Measurements from ENCODE around the gene ANKRD9. TPM values are rescaled to one million over a fixed set of nuclear protein-coding genes. Genes with fewer than 3 reads are reported as not detected.

The ANKRD9 gene
- total and polyA plus RNA-seq, 9 of the 15 experiments (the other 6 are each of a cell fraction or from before 2014, with no cell fraction given): 0.04 to 32.9 (median 5.3) TPM

DNA sequence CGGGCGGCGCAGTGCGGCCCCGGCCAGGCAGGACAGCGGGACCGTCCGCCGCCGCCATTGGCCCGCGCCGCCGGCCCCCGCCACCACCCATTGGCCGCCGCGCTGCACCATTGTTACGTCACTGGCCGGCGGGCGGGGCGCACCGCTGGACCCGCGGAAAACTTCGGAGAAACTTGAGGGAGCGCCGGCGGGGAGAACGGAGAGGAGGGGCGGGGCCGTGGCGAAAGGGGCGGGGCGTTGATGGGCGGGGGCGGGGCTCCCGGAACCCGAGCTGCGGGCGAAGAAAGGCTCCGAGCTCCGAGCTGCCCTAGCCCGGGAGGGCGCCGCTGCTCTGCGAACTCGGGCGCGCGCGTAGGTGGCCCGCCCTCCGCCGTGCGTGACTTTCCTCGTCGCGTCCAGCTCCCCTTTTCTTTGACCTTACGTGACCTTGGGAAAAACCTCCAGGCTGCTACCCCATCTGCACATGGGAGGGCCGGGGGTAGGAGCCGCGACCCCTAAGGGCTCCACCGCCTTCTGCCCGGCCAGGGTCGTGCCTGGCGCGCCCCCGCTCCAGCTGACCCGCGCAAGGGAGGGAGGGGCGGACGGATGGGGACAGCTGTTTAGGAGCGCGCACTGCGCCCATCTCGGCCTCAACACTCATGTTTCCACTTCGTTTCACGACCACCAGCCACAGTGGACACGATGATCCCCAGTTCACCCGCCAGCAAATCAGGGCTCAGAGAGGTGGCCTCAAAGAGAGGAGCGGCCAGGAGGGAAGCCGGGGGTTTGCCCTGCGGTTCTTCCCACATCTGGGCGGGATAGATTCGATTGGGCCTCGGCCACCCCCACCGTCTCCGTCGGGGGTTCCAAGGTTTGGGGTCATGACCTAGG is at the start of gene ANKRD9 (continued):
- TF ChIP-seq, protein P1, sequence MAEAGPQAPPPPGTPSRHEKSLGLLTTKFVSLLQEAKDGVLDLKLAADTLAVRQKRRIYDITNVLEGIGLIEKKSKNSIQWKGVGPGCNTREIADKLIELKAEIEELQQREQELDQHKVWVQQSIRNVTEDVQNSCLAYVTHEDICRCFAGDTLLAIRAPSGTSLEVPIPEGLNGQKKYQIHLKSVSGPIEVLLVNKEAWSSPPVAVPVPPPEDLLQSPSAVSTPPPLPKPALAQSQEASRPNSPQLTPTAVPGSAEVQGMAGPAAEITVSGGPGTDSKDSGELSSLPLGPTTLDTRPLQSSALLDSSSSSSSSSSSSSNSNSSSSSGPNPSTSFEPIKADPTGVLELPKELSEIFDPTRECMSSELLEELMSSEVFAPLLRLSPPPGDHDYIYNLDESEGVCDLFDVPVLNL (CRISPR knock-in tag; IDR thresholded peaks at IDR 0.05; ENCODE audit: low read depth): 0 out of 2 replicates have a peak, but pooled peaks have one; percentile 27
- TF ChIP-seq, protein P2, sequence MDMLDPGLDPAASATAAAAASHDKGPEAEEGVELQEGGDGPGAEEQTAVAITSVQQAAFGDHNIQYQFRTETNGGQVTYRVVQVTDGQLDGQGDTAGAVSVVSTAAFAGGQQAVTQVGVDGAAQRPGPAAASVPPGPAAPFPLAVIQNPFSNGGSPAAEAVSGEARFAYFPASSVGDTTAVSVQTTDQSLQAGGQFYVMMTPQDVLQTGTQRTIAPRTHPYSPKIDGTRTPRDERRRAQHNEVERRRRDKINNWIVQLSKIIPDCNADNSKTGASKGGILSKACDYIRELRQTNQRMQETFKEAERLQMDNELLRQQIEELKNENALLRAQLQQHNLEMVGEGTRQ (CRISPR knock-in tag; IDR thresholded peaks at IDR 0.05): no peak
- TF ChIP-seq HNRNPL (IDR thresholded peaks at IDR 0.05; ENCODE audit: low read depth, low read length) (0 out of 2 replicates have a peak, but pooled peaks have one; percentile 22), PTBP1 (IDR thresholded peaks at IDR 0.05; ENCODE audit: low read depth, low read length) (no peak), CCNT2 (IDR thresholded peaks at IDR 0.05; ENCODE audit: borderline replicate concordance, extremely low read depth, insufficient read length, low read depth, low read length) (peak; percentile 37), IFI16 (CRISPR knock-in tag; IDR thresholded peaks at IDR 0.05) (no peak), MAZ (CRISPR knock-in tag; conservative IDR thresholded peaks at IDR 0.05 in 1 of 2, IDR thresholded peaks at IDR 0.05 in 1 of 2) (peak; percentile 72 to 81), SMARCA5 (IDR thresholded peaks at IDR 0.05) (no peak), TARDBP (IDR thresholded peaks at IDR 0.05) (0 out of 2 replicates have a peak, but pooled peaks have one; percentile 27), PCBP2 (IDR thresholded peaks at IDR 0.05; ENCODE audit: low read depth, low read length, poor library complexity, severe bottlenecking) (no peak), ZNF766 (CRISPR knock-in tag; conservative IDR thresholded peaks at IDR 0.05) (0 out of 2 replicates have a peak, but pooled peaks have one; percentile 14), ESRRA (IDR thresholded peaks at IDR 0.05; ENCODE audit: borderline replicate concordance, low read depth) (peak; percentile 96), ZNF408 (CRISPR knock-in tag; IDR thresholded peaks at IDR 0.05; ENCODE audit: low read depth) (no peak), CTBP1 (IDR thresholded peaks at IDR 0.05; ENCODE audit: borderline replicate concordance) (peak; percentile 66; the same call in 1 of the 2 replicates), MCM2 (IDR thresholded peaks at IDR 0.05; ENCODE audit: low read depth) (no peak), CREM (IDR thresholded peaks at IDR 0.05; ENCODE audit: low read depth) (peak; percentile 84), CREB1 (IDR thresholded peaks at IDR 0.05) (peak; percentile 62), CREB1 (CRISPR knock-in tag; IDR thresholded peaks at IDR 0.05) (peak; percentile 64), CXXC5 (CRISPR knock-in tag; IDR thresholded peaks at IDR 0.05) (peak; percentile 71), MTA3 (IDR thresholded peaks at IDR 0.05; ENCODE audit: borderline replicate concordance) (0 out of 2 replicates have a peak, but pooled peaks have one; percentile 33)
- TF ChIP-seq, protein P3, sequence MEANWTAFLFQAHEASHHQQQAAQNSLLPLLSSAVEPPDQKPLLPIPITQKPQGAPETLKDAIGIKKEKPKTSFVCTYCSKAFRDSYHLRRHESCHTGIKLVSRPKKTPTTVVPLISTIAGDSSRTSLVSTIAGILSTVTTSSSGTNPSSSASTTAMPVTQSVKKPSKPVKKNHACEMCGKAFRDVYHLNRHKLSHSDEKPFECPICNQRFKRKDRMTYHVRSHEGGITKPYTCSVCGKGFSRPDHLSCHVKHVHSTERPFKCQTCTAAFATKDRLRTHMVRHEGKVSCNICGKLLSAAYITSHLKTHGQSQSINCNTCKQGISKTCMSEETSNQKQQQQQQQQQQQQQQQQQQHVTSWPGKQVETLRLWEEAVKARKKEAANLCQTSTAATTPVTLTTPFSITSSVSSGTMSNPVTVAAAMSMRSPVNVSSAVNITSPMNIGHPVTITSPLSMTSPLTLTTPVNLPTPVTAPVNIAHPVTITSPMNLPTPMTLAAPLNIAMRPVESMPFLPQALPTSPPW (CRISPR knock-in tag; IDR thresholded peaks at IDR 0.05): peak; percentile 82
- TF ChIP-seq, protein P4, sequence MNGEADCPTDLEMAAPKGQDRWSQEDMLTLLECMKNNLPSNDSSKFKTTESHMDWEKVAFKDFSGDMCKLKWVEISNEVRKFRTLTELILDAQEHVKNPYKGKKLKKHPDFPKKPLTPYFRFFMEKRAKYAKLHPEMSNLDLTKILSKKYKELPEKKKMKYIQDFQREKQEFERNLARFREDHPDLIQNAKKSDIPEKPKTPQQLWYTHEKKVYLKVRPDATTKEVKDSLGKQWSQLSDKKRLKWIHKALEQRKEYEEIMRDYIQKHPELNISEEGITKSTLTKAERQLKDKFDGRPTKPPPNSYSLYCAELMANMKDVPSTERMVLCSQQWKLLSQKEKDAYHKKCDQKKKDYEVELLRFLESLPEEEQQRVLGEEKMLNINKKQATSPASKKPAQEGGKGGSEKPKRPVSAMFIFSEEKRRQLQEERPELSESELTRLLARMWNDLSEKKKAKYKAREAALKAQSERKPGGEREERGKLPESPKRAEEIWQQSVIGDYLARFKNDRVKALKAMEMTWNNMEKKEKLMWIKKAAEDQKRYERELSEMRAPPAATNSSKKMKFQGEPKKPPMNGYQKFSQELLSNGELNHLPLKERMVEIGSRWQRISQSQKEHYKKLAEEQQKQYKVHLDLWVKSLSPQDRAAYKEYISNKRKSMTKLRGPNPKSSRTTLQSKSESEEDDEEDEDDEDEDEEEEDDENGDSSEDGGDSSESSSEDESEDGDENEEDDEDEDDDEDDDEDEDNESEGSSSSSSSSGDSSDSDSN (IDR thresholded peaks at IDR 0.05; ENCODE audit: borderline replicate concordance in 1 of 2, low read depth in 2 of 2, low read length in 2 of 2): 0 out of 4 replicates have a peak, but pooled peaks of 1 of the 2 experiments have one; percentile 53
